Neutrophil (primary cell): ENCODE data around the gene GRID2.

ENCODE experiments used
- H3K27ac ChIP-seq: fragments of 200-600 bp; sonication (generic); 2 replicates; pipeline ENCODE4 v1.5.1; 2016; ENCODE audit warnings: mild to moderate bottlenecking, moderate library complexity
- H3K27me3 ChIP-seq: fragments of 200-600 bp; sonication (generic); 2 replicates; pipeline ENCODE4 v1.6.0; 2016; ENCODE audit warnings: mild to moderate bottlenecking
- H3K36me3 ChIP-seq: fragments of 200-600 bp; sonication (generic); 2 replicates; pipeline ENCODE4 v1.5.1; 2017
- H3K4me1 ChIP-seq, 2 experiments: fragments of 200-600 bp in 1 of 2; sonication (generic) in 1 of 2; 1 replicate in 1 of 2; 2 replicates in 1 of 2; pipeline versions ENCODE4 v1.5.1 to v1.6.1; 2013 to 2016; ENCODE audit warnings: low read depth in 1 of 2, low read length in 1 of 2, mild to moderate bottlenecking in 1 of 2, moderate library complexity in 1 of 2; ENCODE audit not compliant: control insufficient read depth in 1 of 2, insufficient read depth in 1 of 2
- H3K4me3 ChIP-seq, 2 experiments: fragments of 200-600 bp in 1 of 2; sonication (generic) in 1 of 2; 1 replicate in 1 of 2; 2 replicates in 1 of 2; pipeline ENCODE4 v1.5.1; 2013 to 2016; ENCODE audit warnings: low read depth in 1 of 2, low read length in 1 of 2, mild to moderate bottlenecking in 1 of 2, moderate library complexity in 1 of 2
- H3K9me3 ChIP-seq: fragments of 200-600 bp; sonication (generic); 2 replicates; pipeline ENCODE4 v1.5.1; 2016
- TF ChIP-seq, protein P1 (sequence below): fragments of 200-600 bp; sonication (generic); IDR thresholded peaks from 2 replicates; pipeline ENCODE4 v1.5.1; 2016; ENCODE audit warnings: antibody characterized with exemption

The GRID2 gene

DNA sequence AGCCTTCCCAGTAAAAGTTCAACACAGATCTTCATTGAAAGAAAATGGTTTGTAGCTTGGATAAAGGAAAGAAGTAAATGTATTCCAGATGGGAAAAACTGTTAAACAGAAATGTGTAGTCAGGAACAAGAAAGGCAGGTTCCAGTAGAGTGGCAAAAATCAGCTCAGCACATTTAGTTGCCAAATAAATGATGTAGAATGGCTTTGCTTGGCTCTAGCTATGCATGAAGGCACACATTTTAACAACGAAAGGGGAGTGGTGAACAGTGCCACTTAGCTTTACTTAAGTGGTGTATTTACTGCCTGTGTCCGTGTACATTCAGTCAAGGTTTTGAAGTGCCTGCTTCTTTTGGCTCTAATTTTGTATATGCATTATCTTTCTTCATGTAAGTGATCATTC lies 880.3 kb downstream of the GRID2 start:
- no peaks in the 10 kb centered on the region for H3K27me3 ChIP-seq
- no peak overlapping the region for H3K4me3 ChIP-seq
- H3K9me3 ChIP-seq = no peaks in the 10 kb centered on the region
- no peaks in the 10 kb centered on the region for H3K36me3 ChIP-seq
- H3K27ac ChIP-seq = no peak overlapping the region
- TF ChIP-seq, protein P1, sequence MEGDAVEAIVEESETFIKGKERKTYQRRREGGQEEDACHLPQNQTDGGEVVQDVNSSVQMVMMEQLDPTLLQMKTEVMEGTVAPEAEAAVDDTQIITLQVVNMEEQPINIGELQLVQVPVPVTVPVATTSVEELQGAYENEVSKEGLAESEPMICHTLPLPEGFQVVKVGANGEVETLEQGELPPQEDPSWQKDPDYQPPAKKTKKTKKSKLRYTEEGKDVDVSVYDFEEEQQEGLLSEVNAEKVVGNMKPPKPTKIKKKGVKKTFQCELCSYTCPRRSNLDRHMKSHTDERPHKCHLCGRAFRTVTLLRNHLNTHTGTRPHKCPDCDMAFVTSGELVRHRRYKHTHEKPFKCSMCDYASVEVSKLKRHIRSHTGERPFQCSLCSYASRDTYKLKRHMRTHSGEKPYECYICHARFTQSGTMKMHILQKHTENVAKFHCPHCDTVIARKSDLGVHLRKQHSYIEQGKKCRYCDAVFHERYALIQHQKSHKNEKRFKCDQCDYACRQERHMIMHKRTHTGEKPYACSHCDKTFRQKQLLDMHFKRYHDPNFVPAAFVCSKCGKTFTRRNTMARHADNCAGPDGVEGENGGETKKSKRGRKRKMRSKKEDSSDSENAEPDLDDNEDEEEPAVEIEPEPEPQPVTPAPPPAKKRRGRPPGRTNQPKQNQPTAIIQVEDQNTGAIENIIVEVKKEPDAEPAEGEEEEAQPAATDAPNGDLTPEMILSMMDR = no peak
- H3K4me1 ChIP-seq = no peaks in the 10 kb centered on the region

- Histone ChIP-seq H3K27me3 (no peaks in the 10 kb centered on the region), H3K4me1 (no peaks in the 10 kb centered on the region), H3K9me3 (no peaks in the 10 kb centered on the region), H3K4me3 (no peak overlapping the region), H3K36me3 (no peaks in the 10 kb centered on the region), H3K27ac (no peak overlapping the region)
- TF ChIP-seq, protein P1 = no peak
These were observed 883.1 kb downstream of the GRID2 start for GRCh38 chr4:93186846-93187245.

DNA sequence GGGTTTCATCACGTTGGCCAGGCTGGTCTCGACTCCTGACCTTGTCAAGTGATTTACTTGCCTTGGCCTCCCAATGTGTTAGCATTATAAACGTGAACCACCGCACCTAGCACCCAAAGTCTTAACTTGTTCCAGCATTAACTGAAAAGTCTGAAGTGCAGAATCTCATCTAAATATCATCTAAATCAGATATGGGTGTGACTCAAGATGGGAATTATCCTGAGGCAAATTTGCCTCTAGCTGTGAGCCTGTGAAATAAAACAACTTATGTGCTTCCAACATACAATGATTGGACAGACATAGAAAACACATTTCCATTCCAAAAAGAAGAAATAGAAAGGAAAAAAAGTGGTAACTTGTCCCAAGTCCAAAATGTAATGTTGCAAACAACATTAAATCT lies 883.7 kb downstream of the GRID2 start:
- Histone ChIP-seq H3K9me3 (no peaks in the 10 kb centered on the region), H3K27me3 (no peaks in the 10 kb centered on the region), H3K36me3 (no peaks in the 10 kb centered on the region), H3K4me1 (no peaks in the 10 kb centered on the region), H3K27ac (no peak overlapping the region), H3K4me3 (no peak overlapping the region)
- TF ChIP-seq, protein P1 = no peak

GRCh38 chr4:93187892-93188291 lies 884.1 kb downstream of the GRID2 start:
- Histone ChIP-seq H3K27me3 (no peaks in the 10 kb centered on the region), H3K4me3 (no peak overlapping the region), H3K9me3 (no peaks in the 10 kb centered on the region)

DNA sequence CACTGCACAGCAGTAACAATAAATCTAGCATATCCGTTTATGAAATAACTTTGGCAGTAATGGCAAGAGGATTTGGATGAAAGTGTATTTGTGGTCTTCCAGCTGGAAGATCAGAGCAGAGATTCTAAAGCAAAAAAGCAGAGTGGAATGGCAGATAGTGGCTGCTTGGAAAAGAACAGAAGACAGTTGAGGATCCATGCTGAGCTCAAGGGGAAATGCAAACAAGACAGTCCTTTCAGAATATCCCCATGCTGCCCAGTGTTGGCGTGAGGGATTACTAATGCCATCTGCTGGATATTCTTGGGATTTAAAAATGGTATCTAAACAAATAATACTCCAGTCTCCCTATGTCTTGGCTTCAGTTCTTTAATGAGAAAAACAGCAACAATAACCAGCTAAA lies 895.7 kb downstream of the GRID2 start:
- Histone ChIP-seq H3K27me3 (no peaks in the 10 kb centered on the region), H3K36me3 (no peaks in the 10 kb centered on the region), H3K9me3 (no peaks in the 10 kb centered on the region), H3K4me3 (no peak overlapping the region), H3K27ac (no peak overlapping the region), H3K4me1 (no peaks in the 10 kb centered on the region)
- TF ChIP-seq, protein P1 = no peak

More at GRCh38 chr4:93187892-93188291, 884.1 kb downstream of the GRID2 start:
- H3K27ac ChIP-seq = no peak overlapping the region
- no peaks in the 10 kb centered on the region for H3K36me3 ChIP-seq
- no peaks in the 10 kb centered on the region for H3K4me1 ChIP-seq
- TF ChIP-seq, protein P1 = no peak
